Astrocyte (in vitro differentiated cells and primary cell): ENCODE data around the gene RELN. TPM values are rescaled to one million over a fixed set of nuclear protein-coding genes. Genes with fewer than 3 reads are reported as not detected.

Experiments used
- DNase-seq: peaks from one replicate; pipeline ENCODE4 v3.0.0-alpha.2; 2010; ENCODE audit warnings: low read depth
- FAIRE-seq: peaks from 2 replicates; lab custom pipeline; 2011; peaks lifted over from hg19 to GRCh38; lab: Jason Lieb, UNC
- H2AFZ ChIP-seq: 2 replicates; pipeline ENCODE4 v1.6.0; 2012; ENCODE audit warnings: low read depth, low read length, inconsistent platforms
- H3K27ac ChIP-seq: 2 replicates; pipeline ENCODE4 v1.5.1; 2011; ENCODE audit warnings: low read depth, low read length, inconsistent platforms
- H3K27me3 ChIP-seq: 2 replicates; pipeline ENCODE4 v1.6.0; 2011; ENCODE audit warnings: low read length, inconsistent platforms; ENCODE audit not compliant: insufficient read depth
- H3K36me3 ChIP-seq: 2 replicates; pipeline ENCODE4 v1.5.1; 2011; ENCODE audit warnings: low read length, inconsistent platforms; ENCODE audit not compliant: insufficient read depth
- H3K4me1 ChIP-seq: 2 replicates; pipeline ENCODE4 v1.5.1; 2011; ENCODE audit warnings: low read length, inconsistent platforms; ENCODE audit not compliant: insufficient read depth
- H3K4me2 ChIP-seq: 2 replicates; pipeline ENCODE4 v1.6.0; 2012; ENCODE audit warnings: low read length, inconsistent platforms
- H3K4me3 ChIP-seq: 2 replicates; pipeline ENCODE4 v1.5.1; 2011; ENCODE audit warnings: low read depth, mild to moderate bottlenecking, low read length, inconsistent platforms; ENCODE audit not compliant: insufficient read depth
- H3K79me2 ChIP-seq: 2 replicates; pipeline ENCODE4 v1.6.0; 2012; ENCODE audit warnings: mild to moderate bottlenecking, low read length, inconsistent platforms; ENCODE audit not compliant: insufficient read depth
- H3K9ac ChIP-seq: 2 replicates; pipeline ENCODE4 v1.6.0; 2012; ENCODE audit warnings: mild to moderate bottlenecking, low read length, inconsistent platforms
- H3K9me3 ChIP-seq: 2 replicates; pipeline ENCODE4 v1.5.1; 2012; ENCODE audit warnings: low read depth, mild to moderate bottlenecking, low read length, inconsistent platforms; ENCODE audit not compliant: insufficient read depth
- H4K20me1 ChIP-seq: 2 replicates; pipeline ENCODE4 v1.6.0; 2012; ENCODE audit warnings: low read length, inconsistent platforms; ENCODE audit not compliant: insufficient read depth
- H3K27ac Mint-ChIP-seq: one replicate; pipeline ENCODE4 v1.8.0; 2021; ENCODE audit warnings: mild to moderate bottlenecking, mixed read lengths; ENCODE audit not compliant: unreplicated experiment
- H3K27me3 Mint-ChIP-seq: one replicate; pipeline ENCODE4 v1.8.0; 2021; ENCODE audit warnings: low read depth, mixed read lengths; ENCODE audit not compliant: unreplicated experiment
- H3K36me3 Mint-ChIP-seq: one replicate; pipeline ENCODE4 v1.8.0; 2021; ENCODE audit warnings: low read depth, mixed read lengths; ENCODE audit not compliant: unreplicated experiment
- H3K4me1 Mint-ChIP-seq: one replicate; pipeline ENCODE4 v1.8.0; 2021; ENCODE audit warnings: low read depth, mixed read lengths; ENCODE audit not compliant: unreplicated experiment
- H3K4me3 Mint-ChIP-seq: one replicate; pipeline ENCODE4 v1.8.0; 2021; ENCODE audit warnings: mild to moderate bottlenecking, moderate library complexity, mixed read lengths; ENCODE audit not compliant: unreplicated experiment
- H3K9me3 Mint-ChIP-seq: one replicate; pipeline ENCODE4 v1.8.0; 2021; ENCODE audit warnings: mild to moderate bottlenecking, mixed read lengths; ENCODE audit not compliant: unreplicated experiment
- EZH2 ChIP-seq: IDR thresholded peaks from 2 replicates; pipeline ENCODE4 v1.6.1; 2012; ENCODE audit warnings: mild to moderate bottlenecking, low read length, inconsistent platforms; ENCODE audit not compliant: insufficient read depth
- total RNA-seq: library from RNA; stranded (reverse); gene quantifications from 2 replicates; pipeline ENCODE4 v1.2.1, GENCODE V29; 2021
- TF ChIP-seq, protein P1 (sequence below): IDR thresholded peaks from 2 replicates; pipeline ENCODE4 v1.5.1; 2011; ENCODE audit warnings: low read depth, mild to moderate bottlenecking, inconsistent platforms, low read length, moderate library complexity; ENCODE audit not compliant: insufficient read depth

The RELN gene
- total RNA-seq, 1 donor from 2014 or later, result 0.98 TPM

DNA sequence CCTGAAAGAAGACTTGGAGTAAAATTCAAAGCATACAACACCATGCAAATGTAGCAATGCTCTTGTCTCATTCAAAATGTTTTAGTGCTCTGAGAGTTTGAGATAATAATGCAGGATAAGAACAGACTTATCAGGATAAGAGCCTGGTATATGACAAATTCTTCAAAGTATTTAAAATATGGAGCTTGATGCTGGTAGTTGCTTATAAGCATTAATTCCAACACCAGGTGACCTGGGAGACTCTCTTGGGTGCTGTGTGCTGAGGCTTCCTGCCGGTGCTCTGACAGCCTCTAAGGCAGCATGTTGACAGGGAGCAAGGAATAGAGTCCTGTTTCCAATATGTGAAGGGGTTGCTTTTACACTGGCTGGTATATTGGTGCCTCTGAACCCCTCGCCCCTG is 508.7 kb downstream of the RELN start:
- H3K27me3 Mint-ChIP-seq, result peaks cover 5% of the 10 kb centered on the region
- Histone ChIP-seq H2AFZ (no peak overlapping the region), H3K36me3 (no peaks in the 10 kb centered on the region), H3K79me2 (no peaks in the 10 kb centered on the region), H3K9ac (no peak overlapping the region), H3K4me2 (no peak overlapping the region), H3K9me3 (no peaks in the 10 kb centered on the region), H3K27ac (no peak overlapping the region), H3K4me1 (no peaks in the 10 kb centered on the region), H4K20me1 (no peaks in the 10 kb centered on the region), H3K27me3 (no peaks in the 10 kb centered on the region), H3K4me3 (no peak overlapping the region)
- H3K4me1 Mint-ChIP-seq, result no peaks in the 10 kb centered on the region
- TF ChIP-seq EZH2, result no peak
- TF ChIP-seq, protein P1, sequence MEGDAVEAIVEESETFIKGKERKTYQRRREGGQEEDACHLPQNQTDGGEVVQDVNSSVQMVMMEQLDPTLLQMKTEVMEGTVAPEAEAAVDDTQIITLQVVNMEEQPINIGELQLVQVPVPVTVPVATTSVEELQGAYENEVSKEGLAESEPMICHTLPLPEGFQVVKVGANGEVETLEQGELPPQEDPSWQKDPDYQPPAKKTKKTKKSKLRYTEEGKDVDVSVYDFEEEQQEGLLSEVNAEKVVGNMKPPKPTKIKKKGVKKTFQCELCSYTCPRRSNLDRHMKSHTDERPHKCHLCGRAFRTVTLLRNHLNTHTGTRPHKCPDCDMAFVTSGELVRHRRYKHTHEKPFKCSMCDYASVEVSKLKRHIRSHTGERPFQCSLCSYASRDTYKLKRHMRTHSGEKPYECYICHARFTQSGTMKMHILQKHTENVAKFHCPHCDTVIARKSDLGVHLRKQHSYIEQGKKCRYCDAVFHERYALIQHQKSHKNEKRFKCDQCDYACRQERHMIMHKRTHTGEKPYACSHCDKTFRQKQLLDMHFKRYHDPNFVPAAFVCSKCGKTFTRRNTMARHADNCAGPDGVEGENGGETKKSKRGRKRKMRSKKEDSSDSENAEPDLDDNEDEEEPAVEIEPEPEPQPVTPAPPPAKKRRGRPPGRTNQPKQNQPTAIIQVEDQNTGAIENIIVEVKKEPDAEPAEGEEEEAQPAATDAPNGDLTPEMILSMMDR, result no peak
- no peak overlapping the region for H3K4me3 Mint-ChIP-seq
- H3K9me3 Mint-ChIP-seq, result no peaks in the 10 kb centered on the region
- DNase-seq, result no peak
- H3K27ac Mint-ChIP-seq, result no peak overlapping the region
- H3K36me3 Mint-ChIP-seq, result no peaks in the 10 kb centered on the region
- FAIRE-seq, result no peak

DNA sequence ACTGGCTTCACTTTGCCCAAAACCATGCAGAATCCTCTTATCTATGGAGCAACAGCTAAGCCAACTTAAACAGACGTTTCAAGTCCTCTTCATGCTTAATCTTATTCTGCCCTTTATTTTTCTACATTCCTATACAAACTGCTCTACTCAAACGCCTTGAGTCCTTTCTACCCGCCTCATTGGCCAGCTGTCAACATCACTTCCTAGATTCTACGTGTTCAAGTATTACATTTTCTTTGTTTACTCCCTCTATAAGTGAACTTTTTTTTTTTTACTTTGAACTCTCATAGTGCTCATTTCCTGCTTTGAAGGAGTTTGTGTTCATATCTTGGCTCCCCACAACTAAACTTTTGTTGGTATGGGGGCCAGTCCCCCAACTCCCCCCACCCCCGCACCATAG is 514.5 kb downstream of the RELN start:
- no peak overlapping the region for H3K4me2 ChIP-seq
- FAIRE-seq, result no peak
- no peaks in the 10 kb centered on the region for H3K27me3 ChIP-seq
- Mint-ChIP-seq H3K9me3 (no peaks in the 10 kb centered on the region), H3K4me3 (no peak overlapping the region), H3K4me1 (no peaks in the 10 kb centered on the region), H3K27ac (no peak overlapping the region), H3K36me3 (no peaks in the 10 kb centered on the region), H3K27me3 (no peaks in the 10 kb centered on the region)
- H3K9ac ChIP-seq, result no peak overlapping the region
- no peaks in the 10 kb centered on the region for H3K36me3 ChIP-seq
- TF ChIP-seq EZH2, result no peak
- TF ChIP-seq, protein P1, result no peak
- H3K79me2 ChIP-seq, result no peaks in the 10 kb centered on the region
- H3K4me1 ChIP-seq, result no peaks in the 10 kb centered on the region
- H3K27ac ChIP-seq, result no peak overlapping the region
- no peak overlapping the region for H2AFZ ChIP-seq
- H3K9me3 ChIP-seq, result no peaks in the 10 kb centered on the region
- no peak overlapping the region for H3K4me3 ChIP-seq
- DNase-seq, result no peak
- no peaks in the 10 kb centered on the region for H4K20me1 ChIP-seq

DNA sequence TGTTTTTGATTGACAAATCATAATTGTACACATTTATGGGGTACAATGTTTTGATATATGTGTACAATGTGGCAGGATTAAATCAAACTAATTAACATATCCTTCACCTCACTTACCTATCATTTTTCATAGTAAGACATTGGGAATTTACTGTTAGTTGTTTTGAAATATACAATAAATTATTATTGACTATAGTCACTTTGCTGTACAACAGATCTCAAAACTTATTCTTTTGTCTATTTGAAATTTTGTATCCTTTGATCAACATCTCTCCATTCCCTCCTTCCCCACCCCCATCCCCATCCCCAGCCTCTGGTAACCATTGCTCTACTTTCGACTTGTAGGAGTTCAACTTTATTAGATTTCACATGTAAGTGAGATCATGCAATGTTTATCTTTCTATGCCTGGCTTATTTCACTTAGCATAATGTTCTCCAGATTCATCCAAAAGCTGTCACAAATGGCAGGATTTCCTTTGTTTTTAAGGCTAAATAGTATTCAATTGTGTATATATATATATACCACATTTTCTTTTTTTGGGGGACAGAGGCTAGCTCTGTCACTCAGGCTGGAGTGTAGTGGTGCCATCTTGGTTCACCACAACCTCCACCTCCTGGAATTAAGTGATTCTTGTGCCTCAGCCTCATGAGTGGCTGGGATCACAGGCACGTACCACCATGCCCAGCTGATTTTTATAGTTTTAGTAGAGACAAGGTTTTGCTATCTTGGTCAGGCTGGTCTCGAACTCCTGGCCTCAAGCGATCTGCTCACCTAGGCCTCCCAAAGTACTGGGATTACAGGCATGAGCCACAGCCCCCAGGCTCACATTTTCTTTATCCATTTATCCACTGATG is 520.1 kb downstream of the RELN start:
- no peaks in the 10 kb centered on the region for H3K27me3 Mint-ChIP-seq
- H3K36me3 Mint-ChIP-seq, result no peaks in the 10 kb centered on the region
- FAIRE-seq (no peak), DNase-seq (no peak)
- H3K4me1 Mint-ChIP-seq, result no peaks in the 10 kb centered on the region
- no peak overlapping the region for H3K4me3 Mint-ChIP-seq
- Histone ChIP-seq H3K9ac (no peak overlapping the region), H3K36me3 (no peaks in the 10 kb centered on the region), H3K9me3 (no peaks in the 10 kb centered on the region), H3K27me3 (peaks cover 2% of the 10 kb centered on the region), H3K4me3 (no peak overlapping the region), H2AFZ (no peak overlapping the region), H3K27ac (no peak overlapping the region), H3K79me2 (no peaks in the 10 kb centered on the region), H3K4me2 (no peak overlapping the region), H4K20me1 (no peaks in the 10 kb centered on the region), H3K4me1 (no peaks in the 10 kb centered on the region)
- H3K27ac Mint-ChIP-seq, result no peak overlapping the region
- TF ChIP-seq, protein P1, result no peak
- no peak for TF ChIP-seq EZH2
- H3K9me3 Mint-ChIP-seq, result peaks cover 1% of the 10 kb centered on the region
